ENCODE data around the gene RNF220.

The RNF220 gene

GRCh38 chr1:44644806-44645205 lies 239.8 kb downstream of the RNF220 start:
- H3K4me3 ChIP-seq (ENCODE audit: low read depth, low read length, poor library complexity, severe bottlenecking), result no peak overlapping the region
- H3K4me2 ChIP-seq (ENCODE audit: low read length), result no peak overlapping the region
- peaks cover 94% of the 10 kb centered on the region for H3K36me3 ChIP-seq (ENCODE audit: insufficient read depth, low read length)
- H3K9me2 ChIP-seq (ENCODE audit: low read depth, low read length), result no peaks in the 10 kb centered on the region
- H3F3A ChIP-seq (ENCODE audit: insufficient read depth, low read length), result no peaks in the 10 kb centered on the region
- TF ChIP-seq EZH2 (IDR thresholded peaks at IDR 0.05; ENCODE audit: borderline replicate concordance, low read length) (no peak), CTCF (IDR thresholded peaks at IDR 0.05; ENCODE audit: low read length) (no peak)
- no peaks in the 10 kb centered on the region for H4K20me1 ChIP-seq (ENCODE audit: insufficient read depth, low read length)
- H2AFZ ChIP-seq (ENCODE audit: low read length), result no peak overlapping the region
- no peak overlapping the region for H3K9ac ChIP-seq (ENCODE audit: low read length)
- H3K9me3 ChIP-seq (ENCODE audit: low read length), result no peaks in the 10 kb centered on the region
- H3K27ac ChIP-seq (ENCODE audit: low read depth, low read length, poor library complexity, severe bottlenecking), result no peak overlapping the region
- H3K4me1 ChIP-seq (ENCODE audit: insufficient read depth, low read length, severe bottlenecking), result no peaks in the 10 kb centered on the region
- H3K79me2 ChIP-seq (ENCODE audit: insufficient read depth, low read length), result no peaks in the 10 kb centered on the region
- H3K27me3 ChIP-seq (ENCODE audit: insufficient read depth, low read length), result no peaks in the 10 kb centered on the region

- Histone ChIP-seq H3K79me2 (ENCODE audit: insufficient read depth, low read length) (no peaks in the 10 kb centered on the region), H3K27me3 (ENCODE audit: insufficient read depth, low read length) (no peaks in the 10 kb centered on the region), H4K20me1 (ENCODE audit: insufficient read depth, low read length) (no peaks in the 10 kb centered on the region), H3K36me3 (ENCODE audit: insufficient read depth, low read length) (peaks cover 95% of the 10 kb centered on the region), H3K27ac (ENCODE audit: low read depth, low read length, poor library complexity, severe bottlenecking) (no peak overlapping the region), H3K4me1 (ENCODE audit: insufficient read depth, low read length, severe bottlenecking) (no peaks in the 10 kb centered on the region), H3K9ac (ENCODE audit: low read length) (no peak overlapping the region), H2AFZ (ENCODE audit: low read length) (no peak overlapping the region), H3F3A (ENCODE audit: insufficient read depth, low read length) (no peaks in the 10 kb centered on the region), H3K9me3 (ENCODE audit: low read length) (no peaks in the 10 kb centered on the region), H3K4me2 (ENCODE audit: low read length) (no peak overlapping the region), H3K9me2 (ENCODE audit: low read depth, low read length) (no peaks in the 10 kb centered on the region), H3K4me3 (ENCODE audit: low read depth, low read length, poor library complexity, severe bottlenecking) (no peak overlapping the region)
- TF ChIP-seq CTCF (IDR thresholded peaks at IDR 0.05; ENCODE audit: low read length), result no peak
- no peak for TF ChIP-seq EZH2 (IDR thresholded peaks at IDR 0.05; ENCODE audit: borderline replicate concordance, low read length)
These were observed 240.6 kb downstream of the RNF220 start for GRCh38 chr1:44645476-44646244.

GRCh38 chr1:44646261-44647110 lies 241.4 kb downstream of the RNF220 start:
- no peaks in the 10 kb centered on the region for H3K9me2 ChIP-seq (ENCODE audit: low read depth, low read length)
- H3K79me2 ChIP-seq (ENCODE audit: insufficient read depth, low read length), result no peaks in the 10 kb centered on the region
- H3K9ac ChIP-seq (ENCODE audit: low read length), result no peak overlapping the region
- no peaks in the 10 kb centered on the region for H3K9me3 ChIP-seq (ENCODE audit: low read length)
- no peak overlapping the region for H3K4me3 ChIP-seq (ENCODE audit: low read depth, low read length, poor library complexity, severe bottlenecking)
- TF ChIP-seq EZH2 (IDR thresholded peaks at IDR 0.05; ENCODE audit: borderline replicate concordance, low read length) (no peak), CTCF (IDR thresholded peaks at IDR 0.05; ENCODE audit: low read length) (no peak)
- peaks cover 95% of the 10 kb centered on the region for H3K36me3 ChIP-seq (ENCODE audit: insufficient read depth, low read length)
- no peaks in the 10 kb centered on the region for H4K20me1 ChIP-seq (ENCODE audit: insufficient read depth, low read length)
- H3K4me1 ChIP-seq (ENCODE audit: insufficient read depth, low read length, severe bottlenecking), result no peaks in the 10 kb centered on the region
- H3F3A ChIP-seq (ENCODE audit: insufficient read depth, low read length), result no peaks in the 10 kb centered on the region
- H3K4me2 ChIP-seq (ENCODE audit: low read length), result no peak overlapping the region
- no peaks in the 10 kb centered on the region for H3K27me3 ChIP-seq (ENCODE audit: insufficient read depth, low read length)
- H3K27ac ChIP-seq (ENCODE audit: low read depth, low read length, poor library complexity, severe bottlenecking), result no peak overlapping the region
- no peak overlapping the region for H2AFZ ChIP-seq (ENCODE audit: low read length)
